GM18502 (cell line): ENCODE results near the gene CPN1.
"Not testable (repeated sequence)": the region's sequence is repeated elsewhere in the genome, so short reads cannot be mapped to it uniquely, and the experiment has no call there.

ENCODE experiments used
- ATAC-seq: cut with Tn5 transposase; IDR thresholded peaks from one replicate; pipeline ENCODE4 v1.9.1; 2021; ENCODE audit warnings: mild to moderate bottlenecking; ENCODE audit not compliant: unreplicated experiment, poor library complexity

CPN1 gene

GRCh38 chr10:100081075-100082001 lies at the start of gene CPN1:
TSS of gene CPN1 (minus strand) at chr10:100081869. CDS start at chr10:100081625, 244 bp downstream.
- no peak for ATAC-seq

- no peak for ATAC-seq
Measured at GRCh38 chr10:100130831-100131230, 49.2 kb upstream of the CPN1 start.

- ATAC-seq, result no peak
Measured at GRCh38 chr10:100129424-100129823, 47.8 kb upstream of the CPN1 start.

- ATAC-seq, result no peak
Measured at GRCh38 chr10:100128951-100129350, 47.3 kb upstream of the CPN1 start.

GRCh38 chr10:100125335-100125734 lies 43.7 kb upstream of the CPN1 start:
- not testable (repeated sequence) for ATAC-seq

- no peak for ATAC-seq
Measured at GRCh38 chr10:100124097-100124496, 42.4 kb upstream of the CPN1 start.

- no peak for ATAC-seq
Measured at GRCh38 chr10:100122780-100123179, 41.1 kb upstream of the CPN1 start.

GRCh38 chr10:100120550-100120949 lies 38.9 kb upstream of the CPN1 start:
- ATAC-seq, result no peak

- ATAC-seq, result no peak
Measured at GRCh38 chr10:100119726-100120125, 38.1 kb upstream of the CPN1 start.

GRCh38 chr10:100114976-100115770 lies 33.5 kb upstream of the CPN1 start:
- no peak for ATAC-seq

GRCh38 chr10:100114460-100114859 lies 32.8 kb upstream of the CPN1 start:
- ATAC-seq, result no peak

- ATAC-seq, result no peak
Measured at GRCh38 chr10:100109670-100110069, 28.0 kb upstream of the CPN1 start.

- no peak for ATAC-seq
Measured at GRCh38 chr10:100106865-100107264, 25.2 kb upstream of the CPN1 start.

- no peak for ATAC-seq
Measured at GRCh38 chr10:100104300-100104699, 22.6 kb upstream of the CPN1 start.

- no peak for ATAC-seq
Measured at GRCh38 chr10:100103581-100103980, 21.9 kb upstream of the CPN1 start.

GRCh38 chr10:100101192-100102076 lies 19.8 kb upstream of the CPN1 start:
- no peak for ATAC-seq

GRCh38 chr10:100100651-100101184 lies 19.0 kb upstream of the CPN1 start:
- no peak for ATAC-seq

GRCh38 chr10:100089241-100089640 lies 7.6 kb upstream of the CPN1 start:
- ATAC-seq, result no peak

GRCh38 chr10:100086708-100087107 lies 5.0 kb upstream of the CPN1 start:
- not testable (repeated sequence) for ATAC-seq

GRCh38 chr10:100085596-100085995 lies 3.9 kb upstream of the CPN1 start:
- ATAC-seq, result no peak
